Measurements from ENCODE around the gene LRRC7. TPM values are rescaled to one million over a fixed set of nuclear protein-coding genes. Genes with fewer than 3 reads are reported as not detected.

The LRRC7 gene
- total RNA-seq, 1 donor = under 0.01 TPM

DNA sequence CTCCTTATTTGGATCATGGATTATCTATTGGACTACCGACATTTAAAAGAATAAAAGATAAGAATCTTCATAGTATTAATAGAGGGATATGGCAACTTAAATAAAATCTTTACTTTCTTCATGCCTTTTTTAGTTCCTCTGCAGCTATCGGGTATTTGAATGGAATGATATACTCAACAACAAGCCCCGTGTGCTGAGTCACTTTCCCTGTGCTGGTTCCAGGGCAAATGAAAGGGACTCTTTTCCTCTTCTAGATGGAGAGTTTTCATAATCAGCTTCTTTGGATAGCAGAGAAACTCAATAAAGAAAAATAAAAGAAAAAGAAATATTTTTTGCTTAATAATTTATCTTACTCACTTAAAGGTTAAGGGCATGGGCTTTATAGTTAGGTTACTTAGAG is 423.9 kb downstream of the LRRC7 start:
- DNase-seq (ENCODE audit: insufficient read length, low spot score, missing footprints) = no peak
- Histone ChIP-seq H3K9me3 (ENCODE audit: low read depth, low read length) (no peaks in the 10 kb centered on the region), H3K27me3 (ENCODE audit: insufficient read depth, low read length) (no peaks in the 10 kb centered on the region), H3K4me2 (ENCODE audit: insufficient read depth, low read length) (no peak overlapping the region), H3K27ac (ENCODE audit: low read depth, low read length) (no peak overlapping the region), H4K20me1 (ENCODE audit: insufficient read depth, low read length) (no peaks in the 10 kb centered on the region), H3K4me3 (ENCODE audit: insufficient read depth, low read length) (no peak overlapping the region), H3K79me2 (ENCODE audit: insufficient read depth, low read length) (no peaks in the 10 kb centered on the region), H3K4me1 (ENCODE audit: insufficient read depth, low read length) (peaks cover 3% of the 10 kb centered on the region), H2AFZ (ENCODE audit: low read length) (peak overlapping the region; percentile 10), H3K36me3 (ENCODE audit: insufficient read depth, low read length) (no peaks in the 10 kb centered on the region)
- TF ChIP-seq, protein P1, sequence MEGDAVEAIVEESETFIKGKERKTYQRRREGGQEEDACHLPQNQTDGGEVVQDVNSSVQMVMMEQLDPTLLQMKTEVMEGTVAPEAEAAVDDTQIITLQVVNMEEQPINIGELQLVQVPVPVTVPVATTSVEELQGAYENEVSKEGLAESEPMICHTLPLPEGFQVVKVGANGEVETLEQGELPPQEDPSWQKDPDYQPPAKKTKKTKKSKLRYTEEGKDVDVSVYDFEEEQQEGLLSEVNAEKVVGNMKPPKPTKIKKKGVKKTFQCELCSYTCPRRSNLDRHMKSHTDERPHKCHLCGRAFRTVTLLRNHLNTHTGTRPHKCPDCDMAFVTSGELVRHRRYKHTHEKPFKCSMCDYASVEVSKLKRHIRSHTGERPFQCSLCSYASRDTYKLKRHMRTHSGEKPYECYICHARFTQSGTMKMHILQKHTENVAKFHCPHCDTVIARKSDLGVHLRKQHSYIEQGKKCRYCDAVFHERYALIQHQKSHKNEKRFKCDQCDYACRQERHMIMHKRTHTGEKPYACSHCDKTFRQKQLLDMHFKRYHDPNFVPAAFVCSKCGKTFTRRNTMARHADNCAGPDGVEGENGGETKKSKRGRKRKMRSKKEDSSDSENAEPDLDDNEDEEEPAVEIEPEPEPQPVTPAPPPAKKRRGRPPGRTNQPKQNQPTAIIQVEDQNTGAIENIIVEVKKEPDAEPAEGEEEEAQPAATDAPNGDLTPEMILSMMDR (IDR thresholded peaks at IDR 0.05; ENCODE audit: extremely low read depth, low read depth, low read length) = no peak

DNA sequence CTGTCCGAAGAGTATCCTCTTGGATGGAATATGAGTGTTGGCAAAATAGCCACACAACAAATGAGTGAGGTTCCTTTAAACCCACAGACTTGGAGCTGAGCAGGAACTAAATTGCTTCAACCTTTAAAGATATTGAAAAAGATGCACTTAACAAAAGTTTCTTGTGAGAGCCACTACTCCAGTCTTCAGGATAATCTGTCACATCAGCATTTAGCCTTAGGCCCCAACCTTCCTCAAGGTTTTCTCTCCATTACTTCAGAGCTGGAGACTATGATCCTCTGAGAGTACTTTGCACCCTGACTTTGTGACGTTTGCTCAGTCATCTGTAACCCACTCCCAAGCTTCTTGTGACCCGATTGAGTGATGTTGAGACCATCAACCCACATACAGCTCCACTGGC is 424.9 kb downstream of the LRRC7 start:
- Histone ChIP-seq H3K27ac (ENCODE audit: low read depth, low read length) (no peak overlapping the region), H3K9me3 (ENCODE audit: low read depth, low read length) (no peaks in the 10 kb centered on the region), H3K27me3 (ENCODE audit: insufficient read depth, low read length) (no peaks in the 10 kb centered on the region), H3K4me1 (ENCODE audit: insufficient read depth, low read length) (peaks cover 3% of the 10 kb centered on the region), H3K79me2 (ENCODE audit: insufficient read depth, low read length) (no peaks in the 10 kb centered on the region), H2AFZ (ENCODE audit: low read length) (no peak overlapping the region), H4K20me1 (ENCODE audit: insufficient read depth, low read length) (no peaks in the 10 kb centered on the region), H3K4me3 (ENCODE audit: insufficient read depth, low read length) (no peak overlapping the region), H3K36me3 (ENCODE audit: insufficient read depth, low read length) (no peaks in the 10 kb centered on the region), H3K4me2 (ENCODE audit: insufficient read depth, low read length) (no peak overlapping the region)
- TF ChIP-seq, protein P1 (IDR thresholded peaks at IDR 0.05; ENCODE audit: extremely low read depth, low read depth, low read length) = no peak
- DNase-seq (ENCODE audit: insufficient read length, low spot score, missing footprints) = no peak

DNA sequence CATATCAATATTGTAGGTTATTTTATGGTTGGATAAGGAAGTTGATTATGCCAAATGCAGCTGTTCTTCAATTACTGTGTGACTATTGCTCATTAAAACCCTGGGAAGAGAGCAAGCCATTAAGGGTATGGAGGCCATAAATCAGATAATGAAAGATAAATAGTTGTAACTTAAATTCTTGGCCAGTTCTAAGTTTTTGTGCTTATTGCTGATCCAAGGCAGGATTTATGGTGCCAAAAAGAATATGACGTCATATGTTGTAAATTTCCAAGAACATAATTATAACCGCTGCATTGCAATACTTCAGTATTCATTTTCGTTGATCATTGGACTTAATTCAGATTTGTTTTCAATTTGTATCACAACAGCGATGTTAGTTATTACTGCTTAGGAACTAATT is 426.1 kb downstream of the LRRC7 start:
- Histone ChIP-seq H3K27ac (ENCODE audit: low read depth, low read length) (no peak overlapping the region), H3K9me3 (ENCODE audit: low read depth, low read length) (no peaks in the 10 kb centered on the region), H3K36me3 (ENCODE audit: insufficient read depth, low read length) (no peaks in the 10 kb centered on the region), H4K20me1 (ENCODE audit: insufficient read depth, low read length) (no peaks in the 10 kb centered on the region), H3K4me1 (ENCODE audit: insufficient read depth, low read length) (peaks cover 3% of the 10 kb centered on the region), H3K27me3 (ENCODE audit: insufficient read depth, low read length) (no peaks in the 10 kb centered on the region), H3K4me2 (ENCODE audit: insufficient read depth, low read length) (peak overlapping the region; percentile 17), H3K4me3 (ENCODE audit: insufficient read depth, low read length) (no peak overlapping the region), H2AFZ (ENCODE audit: low read length) (no peak overlapping the region), H3K79me2 (ENCODE audit: insufficient read depth, low read length) (no peaks in the 10 kb centered on the region)
- TF ChIP-seq, protein P1 (IDR thresholded peaks at IDR 0.05; ENCODE audit: extremely low read depth, low read depth, low read length) = no peak
- DNase-seq (ENCODE audit: insufficient read length, low spot score, missing footprints) = no peak

DNA sequence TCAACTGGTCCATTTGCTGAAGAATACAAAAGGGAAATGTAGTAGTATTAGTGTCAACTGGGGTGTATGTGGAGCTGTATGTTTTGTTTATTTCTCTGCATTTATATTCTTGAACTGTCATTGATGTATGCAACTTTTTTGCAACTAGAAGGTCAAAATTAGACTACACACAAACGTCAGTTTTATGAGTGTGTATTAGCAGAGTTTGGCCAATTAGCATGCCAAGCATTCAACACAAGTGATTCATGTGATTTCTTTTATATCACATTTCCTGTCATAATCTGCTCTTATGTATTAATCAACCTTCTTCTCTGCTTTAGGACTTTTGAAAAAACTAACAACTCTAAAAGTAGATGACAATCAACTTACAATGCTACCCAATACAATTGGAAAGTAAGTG is 426.5 kb downstream of the LRRC7 start:
- TF ChIP-seq, protein P1 (IDR thresholded peaks at IDR 0.05; ENCODE audit: extremely low read depth, low read depth, low read length) = no peak
- Histone ChIP-seq H3K27me3 (ENCODE audit: insufficient read depth, low read length) (no peaks in the 10 kb centered on the region), H2AFZ (ENCODE audit: low read length) (no peak overlapping the region), H3K79me2 (ENCODE audit: insufficient read depth, low read length) (no peaks in the 10 kb centered on the region), H3K27ac (ENCODE audit: low read depth, low read length) (no peak overlapping the region), H3K4me1 (ENCODE audit: insufficient read depth, low read length) (peaks cover 3% of the 10 kb centered on the region), H3K4me2 (ENCODE audit: insufficient read depth, low read length) (peak overlapping the region; percentile 17), H3K36me3 (ENCODE audit: insufficient read depth, low read length) (no peaks in the 10 kb centered on the region), H3K9me3 (ENCODE audit: low read depth, low read length) (no peaks in the 10 kb centered on the region), H3K4me3 (ENCODE audit: insufficient read depth, low read length) (no peak overlapping the region), H4K20me1 (ENCODE audit: insufficient read depth, low read length) (no peaks in the 10 kb centered on the region)
- no peak for DNase-seq (ENCODE audit: insufficient read length, low spot score, missing footprints)
